GM12875 (cell line): ENCODE data around the gene STRIT1.

Experiments used
- H3K4me3 ChIP-seq: one replicate; pipeline ENCODE4 v1.5.1; 2011; ENCODE audit warnings: low read depth, low read length, control low read depth
- CTCF ChIP-seq: IDR thresholded peaks from 2 replicates; pipeline ENCODE4 v1.5.1; 2011; ENCODE audit warnings: low read depth, mild to moderate bottlenecking, control low read depth, inconsistent platforms, low read length, moderate library complexity, borderline replicate concordance; ENCODE audit not compliant: insufficient read depth

STRIT1 gene

GRCh38 chr3:155304394-155304793, 10.9 kb upstream of the STRIT1 start:
- no peak for TF ChIP-seq CTCF
- H3K4me3 ChIP-seq: no peak overlapping the region

- no peak overlapping the region for H3K4me3 ChIP-seq
- TF ChIP-seq CTCF: no peak
These were observed 10.1 kb upstream of the STRIT1 start for GRCh38 chr3:155303540-155304097.

- no peak for TF ChIP-seq CTCF
- no peak overlapping the region for H3K4me3 ChIP-seq
These were observed 9.4 kb upstream of the STRIT1 start for GRCh38 chr3:155302891-155303290.

- H3K4me3 ChIP-seq: no peak overlapping the region
- no peak for TF ChIP-seq CTCF
These were observed 9.0 kb upstream of the STRIT1 start for GRCh38 chr3:155302481-155302880.

- no peak for TF ChIP-seq CTCF
- H3K4me3 ChIP-seq: no peak overlapping the region
These were observed 3.6 kb upstream of the STRIT1 start for GRCh38 chr3:155297100-155297499.

- TF ChIP-seq CTCF: no peak
- no peak overlapping the region for H3K4me3 ChIP-seq
These were observed 2.9 kb upstream of the STRIT1 start for GRCh38 chr3:155296413-155296812.

- no peak overlapping the region for H3K4me3 ChIP-seq
- TF ChIP-seq CTCF: no peak
These were observed 790 bp downstream of the STRIT1 start for GRCh38 chr3:155292693-155293092.
